ENCODE results near the gene SIN3A.
A peak's percentile ranks its signal among the peaks of the same experiment; 100 is the strongest.
"Not testable (repeated sequence)": the region's sequence is repeated elsewhere in the genome, so short reads cannot be mapped to it uniquely, and the experiment has no call there.

SIN3A gene

GRCh38 chr15:75450307-75451201 is 936 bp downstream of the SIN3A start:
- peak; percentile 91 for DNase-seq (ENCODE audit: low spot score)

GRCh38 chr15:75449585-75450306 is 1.7 kb downstream of the SIN3A start:
- no peak for DNase-seq (ENCODE audit: low spot score)

GRCh38 chr15:75448171-75448570 is 3.3 kb downstream of the SIN3A start:
- not testable (repeated sequence) for DNase-seq (ENCODE audit: low spot score)

GRCh38 chr15:75446151-75446550 is 5.3 kb downstream of the SIN3A start:
- no peak for DNase-seq (ENCODE audit: low spot score)

DNA sequence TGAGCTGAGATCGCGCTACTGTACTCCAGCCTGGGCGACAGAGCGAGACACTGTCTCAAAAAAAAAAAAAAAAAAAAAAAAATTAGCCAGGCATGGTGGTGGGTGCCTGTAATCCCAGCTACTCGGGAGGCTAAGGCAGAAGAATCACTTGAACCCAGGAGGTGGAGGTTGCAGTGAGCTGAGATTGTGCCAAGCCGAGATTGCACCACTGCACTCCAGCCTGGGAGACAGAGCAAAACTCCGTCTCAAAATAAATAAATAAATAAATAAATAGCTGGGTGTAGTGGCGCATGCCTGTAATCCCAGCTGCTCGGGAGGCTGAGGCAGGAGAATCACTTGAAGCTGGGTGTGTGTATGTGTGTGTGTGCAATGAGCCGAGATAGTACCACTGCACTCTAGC is 6.2 kb downstream of the SIN3A start:
- not testable (repeated sequence) for DNase-seq (ENCODE audit: low spot score)

- DNase-seq (ENCODE audit: low spot score): not testable (repeated sequence)
These were observed 7.5 kb downstream of the SIN3A start for GRCh38 chr15:75443972-75444453.

GRCh38 chr15:75437721-75438120 is 13.8 kb downstream of the SIN3A start:
- no peak for DNase-seq (ENCODE audit: low spot score)

- DNase-seq (ENCODE audit: low spot score): no peak
These were observed 14.6 kb downstream of the SIN3A start for GRCh38 chr15:75436881-75437280.

DNA sequence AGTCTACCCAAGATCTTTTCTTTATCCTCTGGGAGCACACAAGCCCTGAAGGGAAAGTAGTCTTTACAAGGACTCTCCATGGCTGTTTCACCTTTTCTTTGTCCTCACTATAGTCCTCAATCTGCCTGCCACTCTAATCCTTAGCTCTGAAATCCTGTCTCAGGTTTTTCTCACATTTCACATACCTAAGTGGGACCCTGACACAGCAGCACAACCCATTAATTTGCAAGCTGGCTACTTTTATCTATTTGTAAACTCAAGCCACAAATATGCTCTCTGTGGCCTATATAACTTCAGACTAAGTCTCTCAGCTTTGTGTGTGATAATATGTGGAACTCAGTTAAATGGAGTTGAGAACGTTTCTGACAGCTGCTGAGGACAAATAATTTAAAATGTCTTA is 19.8 kb downstream of the SIN3A start:
- no peak for DNase-seq (ENCODE audit: low spot score)

DNA sequence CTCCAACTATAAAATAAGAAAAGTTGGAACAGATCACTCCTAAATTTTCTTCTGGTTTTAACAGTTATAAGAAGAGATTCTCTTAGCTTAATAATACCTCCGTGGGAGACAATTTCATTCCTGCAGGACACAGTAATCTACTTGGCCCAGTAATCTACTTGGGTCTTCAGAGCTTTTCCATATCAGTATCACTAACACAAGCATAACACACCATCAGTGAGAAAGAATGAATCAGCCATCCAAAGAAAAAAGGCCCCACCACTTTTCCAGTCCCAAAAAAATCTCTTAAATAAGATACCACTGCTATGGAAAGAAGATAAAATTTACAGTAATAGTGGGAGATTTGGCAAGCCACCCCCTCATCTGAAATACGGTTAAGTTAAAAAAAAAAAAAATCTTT is 20.2 kb downstream of the SIN3A start:
- no peak for DNase-seq (ENCODE audit: low spot score)

DNA sequence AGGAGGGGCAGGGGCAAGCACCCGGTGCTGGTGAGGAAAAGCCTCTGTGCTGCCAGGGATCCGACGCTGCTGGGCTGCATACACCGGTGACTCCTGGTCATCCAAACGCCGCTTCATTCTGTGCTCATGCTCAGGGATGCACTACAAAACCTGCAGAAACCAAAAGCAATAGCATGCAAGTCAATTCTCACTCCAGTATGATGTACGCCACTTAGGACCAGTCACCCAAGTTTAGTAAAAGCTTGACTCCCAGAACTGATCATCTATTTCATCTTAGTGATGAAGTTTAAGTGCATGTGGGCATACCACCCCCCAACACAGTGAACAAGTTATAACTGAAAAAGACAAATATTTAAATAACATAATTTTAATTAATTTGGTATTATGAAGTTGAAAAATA is 21.2 kb downstream of the SIN3A start:
- no peak for DNase-seq (ENCODE audit: low spot score)

DNA sequence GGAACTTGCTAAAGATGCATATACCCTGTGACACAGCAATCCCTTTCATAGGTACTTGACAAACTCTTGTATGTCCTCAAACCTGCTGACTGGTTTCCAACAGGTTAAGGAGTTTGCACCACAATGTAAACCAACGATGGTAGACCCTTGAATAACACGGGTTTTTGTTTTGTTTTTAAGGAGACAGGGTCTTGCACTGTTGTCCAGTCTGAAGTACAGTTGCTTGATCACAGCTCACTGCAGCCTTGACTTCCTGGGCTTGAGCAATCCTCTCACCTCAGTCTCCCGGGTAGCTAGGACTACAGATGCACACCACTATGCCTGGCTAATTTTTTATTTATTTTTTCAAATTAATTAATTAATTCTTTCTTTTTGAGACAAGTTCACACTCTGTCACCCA is 23.3 kb downstream of the SIN3A start:
- DNase-seq (ENCODE audit: low spot score): no peak

GRCh38 chr15:75425966-75426500 is 25.5 kb downstream of the SIN3A start:
- no peak for DNase-seq (ENCODE audit: low spot score)

DNA sequence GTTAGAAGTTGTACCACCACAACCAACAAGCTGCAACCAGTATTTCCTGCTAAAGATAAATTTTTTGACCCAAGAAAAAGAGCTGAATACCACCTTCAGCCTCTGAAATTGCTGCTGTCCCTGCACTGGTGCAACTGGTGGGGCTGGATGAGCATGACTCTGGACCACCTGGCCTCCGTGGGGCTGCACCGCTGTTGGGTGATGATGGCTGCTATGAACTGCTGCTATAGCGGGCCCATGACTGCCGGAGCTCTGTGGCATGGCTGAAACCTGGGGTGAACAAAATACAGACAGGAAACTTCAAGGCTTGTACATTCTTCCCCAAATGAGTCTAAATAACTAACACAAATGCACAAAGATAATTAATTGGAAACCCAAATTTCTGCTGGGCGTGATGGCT is 28.9 kb downstream of the SIN3A start:
- DNase-seq (ENCODE audit: low spot score): no peak

GRCh38 chr15:75420698-75421097 is 30.8 kb downstream of the SIN3A start:
- no peak for DNase-seq (ENCODE audit: low spot score)

GRCh38 chr15:75416584-75416983 is 34.9 kb downstream of the SIN3A start:
- DNase-seq (ENCODE audit: low spot score): no peak

- DNase-seq (ENCODE audit: low spot score): no peak
These were observed 41.3 kb downstream of the SIN3A start for GRCh38 chr15:75410196-75410595.

GRCh38 chr15:75407083-75407482 is 44.4 kb downstream of the SIN3A start:
- DNase-seq (ENCODE audit: low spot score): no peak

- no peak for DNase-seq (ENCODE audit: low spot score)
These were observed 47.6 kb downstream of the SIN3A start for GRCh38 chr15:75403892-75404291.

GRCh38 chr15:75397494-75397893 is 54.0 kb downstream of the SIN3A start:
- DNase-seq (ENCODE audit: low spot score): no peak

GRCh38 chr15:75389791-75390382 is 61.6 kb downstream of the SIN3A start:
- no peak for DNase-seq (ENCODE audit: low spot score)

DNA sequence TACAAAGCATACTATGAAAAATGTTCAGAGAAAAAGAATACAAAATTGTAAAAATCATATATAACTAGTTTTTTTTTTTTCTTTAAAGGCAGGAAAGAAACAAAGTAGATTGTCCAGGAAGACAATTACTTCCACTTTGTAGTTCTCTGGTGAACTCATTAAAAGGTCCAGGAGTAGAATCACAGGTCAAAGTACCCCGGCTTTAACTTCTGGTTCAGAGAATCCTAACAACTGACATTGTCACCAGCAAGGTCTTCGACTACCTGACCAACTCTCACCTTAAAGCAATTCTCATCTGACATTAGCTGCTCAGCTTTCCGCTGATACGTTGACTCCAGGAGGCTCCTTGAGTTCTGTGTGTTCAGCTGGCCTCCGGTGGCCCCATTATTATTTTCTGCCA is 67.5 kb downstream of the SIN3A start:
- DNase-seq (ENCODE audit: low spot score): not testable (repeated sequence)
